Endothelial cell of umbilical vein (primary cell): ENCODE results near the gene KCNQ1OT1. TPM values are rescaled to one million over a fixed set of nuclear protein-coding genes. Genes with fewer than 3 reads are reported as not detected.

Experiments used
- BruUV-seq: library from RNA; stranded (reverse); fragments of 400-500 nt; replicated peaks from 2 replicates; lab custom pipeline; 2021; lab: Mats Ljungman, UMichigan
- CTCF ChIA-PET: fragments of 300-600, 350-600 bp; sonication (Branson Sonifier 250); formaldehyde crosslinking; loops from one replicate; lab custom pipeline; 2021; ENCODE audit warnings: antibody characterized with exemption, inconsistent platforms; lab: Charles Lee
- POLR2A ChIA-PET: fragments of 300-600, 350-600 bp; sonication (Branson Sonifier 250); formaldehyde crosslinking; loops from one replicate; lab custom pipeline; 2021; ENCODE audit warnings: antibody characterized with exemption, inconsistent platforms; lab: Charles Lee
- DNase-seq: peaks from one replicate; pipeline ENCODE4 v3.0.0-alpha.2; 2011; ENCODE audit warnings: low read depth, low spot score
- FAIRE-seq: peaks from 2 replicates; lab custom pipeline; 2011; peaks lifted over from hg19 to GRCh38; lab: Jason Lieb, UNC
- H2AFZ ChIP-seq: 2 replicates; pipeline ENCODE4 v1.6.0; 2012; ENCODE audit warnings: low read depth, low read length, control low read depth, inconsistent platforms
- H3K27ac ChIP-seq: 2 replicates; pipeline ENCODE4 v1.5.1; 2011; ENCODE audit warnings: low read depth, mild to moderate bottlenecking, control low read depth, low read length, moderate library complexity; ENCODE audit not compliant: insufficient read depth
- H3K27me3 ChIP-seq, 2 experiments: 2 replicates each; pipeline versions ENCODE4 v1.6.0 to v1.6.1; 2011; ENCODE audit warnings: low read length in 2 of 2, mixed read lengths in 1 of 2; ENCODE audit not compliant: control insufficient read depth in 2 of 2, insufficient read depth in 2 of 2
- H3K36me3 ChIP-seq, 2 experiments: 2 replicates in 1 of 2; 3 replicates in 1 of 2; pipeline ENCODE4 v1.5.1; 2011; ENCODE audit warnings: low read length in 2 of 2, mild to moderate bottlenecking in 1 of 2, moderate library complexity in 1 of 2; ENCODE audit not compliant: control insufficient read depth in 2 of 2, insufficient read depth in 2 of 2; ENCODE audit errors: extremely low read depth in 1 of 2
- H3K4me1 ChIP-seq: 3 replicates; pipeline ENCODE4 v1.5.1; 2011; ENCODE audit warnings: mild to moderate bottlenecking, low read length; ENCODE audit not compliant: control insufficient read depth, insufficient read depth; ENCODE audit errors: extremely low read depth
- H3K4me2 ChIP-seq: 2 replicates; pipeline ENCODE4 v1.6.1; 2011; ENCODE audit warnings: low read length, control low read depth, mixed read lengths; ENCODE audit not compliant: insufficient read depth
- H3K4me3 ChIP-seq, 3 experiments: fragments of 200-600 bp in 1 of 3; sonication (generic), shearing (Covaris generic) in 1 of 3; replicated peaks in 1 of 3; 2 replicates each; pipeline ENCODE4 v1.5.1; 2011 to 2016; ENCODE audit warnings: control low read depth in 3 of 3, low read length in 3 of 3, mild to moderate bottlenecking in 2 of 3, inconsistent platforms in 1 of 3, low read depth in 1 of 3, moderate library complexity in 1 of 3; ENCODE audit not compliant: insufficient read depth in 1 of 3
- H3K79me2 ChIP-seq: 2 replicates; pipeline ENCODE4 v1.6.0; 2012; ENCODE audit warnings: low read length, inconsistent platforms; ENCODE audit not compliant: control insufficient read depth, insufficient read depth
- H3K9ac ChIP-seq: replicated peaks from 2 replicates; pipeline ENCODE3; 2011; ENCODE audit warnings: low read length, control low read depth; ENCODE audit not compliant: insufficient read depth; ENCODE audit errors: extremely low read depth
- H3K9me1 ChIP-seq: replicated peaks from 3 replicates; pipeline ENCODE4 v1.6.0; 2011; ENCODE audit warnings: mild to moderate bottlenecking, low read length; ENCODE audit not compliant: control insufficient read depth, insufficient read depth; ENCODE audit errors: extremely low read depth
- H3K9me3 ChIP-seq: replicated peaks from 2 replicates; pipeline ENCODE4 v1.5.1; 2012; ENCODE audit warnings: low read length, inconsistent platforms; ENCODE audit not compliant: control insufficient read depth, insufficient read depth
- H4K20me1 ChIP-seq: replicated peaks from 2 replicates; pipeline ENCODE3; 2011; ENCODE audit warnings: mild to moderate bottlenecking, low read length; ENCODE audit not compliant: control insufficient read depth, insufficient read depth; ENCODE audit errors: extremely low read depth
- CTCF ChIP-seq, 2 donors: IDR thresholded peaks; 1 replicate in 1 of 2; 2 replicates in 1 of 2; pipeline ENCODE4 v1.5.1; 2011; ENCODE audit warnings: low read length in 2 of 2, mild to moderate bottlenecking in 2 of 2, moderate library complexity in 2 of 2, control low read depth in 1 of 2, inconsistent platforms in 1 of 2, low read depth in 1 of 2; ENCODE audit not compliant: insufficient read depth in 1 of 2; ENCODE audit errors: extremely low read depth in 1 of 2
- EZH2 ChIP-seq: IDR thresholded peaks from 2 replicates; pipeline ENCODE4 v1.6.1; 2012; ENCODE audit warnings: borderline replicate concordance, low read depth, mild to moderate bottlenecking, moderate library complexity, low read length, inconsistent platforms; ENCODE audit not compliant: severe bottlenecking
- FOS ChIP-seq: IDR thresholded peaks from 2 replicates; pipeline ENCODE4 v1.6.1; 2011; ENCODE audit warnings: mild to moderate bottlenecking, low read length, moderate library complexity, borderline replicate concordance; ENCODE audit not compliant: insufficient read depth
- GATA2 ChIP-seq: IDR thresholded peaks from 2 replicates; pipeline ENCODE4 v1.7.0; 2011; ENCODE audit warnings: low read depth, mild to moderate bottlenecking, moderate library complexity, mixed read lengths, low read length; ENCODE audit not compliant: insufficient read length, insufficient read depth
- JUN ChIP-seq: IDR thresholded peaks from 2 replicates; pipeline ENCODE4 v1.6.1; 2011; ENCODE audit warnings: borderline replicate concordance, low read depth; ENCODE audit not compliant: insufficient read length, insufficient read depth
- MAX ChIP-seq: IDR thresholded peaks from 2 replicates; pipeline ENCODE4 v1.6.1; 2011; ENCODE audit not compliant: insufficient read depth, insufficient read length
- MYC ChIP-seq: IDR thresholded peaks from one replicate; pipeline ENCODE4 v1.6.1; 2011; ENCODE audit warnings: mild to moderate bottlenecking, low read depth, low read length
- POLR2A ChIP-seq: IDR thresholded peaks from 2 replicates; pipeline ENCODE4 v1.6.1; 2012; ENCODE audit warnings: low read depth, mild to moderate bottlenecking, control low read depth, low read length
- POLR2AphosphoS5 ChIP-seq: IDR thresholded peaks from 2 replicates; pipeline ENCODE4 v1.6.1; 2012; ENCODE audit warnings: low read depth, mild to moderate bottlenecking, control low read depth, low read length, moderate library complexity; ENCODE audit not compliant: insufficient read depth
- dilution Hi-C: fragments of 300-500 bp; cut with MboI; formaldehyde crosslinking; loops from one replicate; pipeline ENCODE4 v1.15.0; 2019; ENCODE audit warnings: low sequenced_read_pairs; ENCODE audit not compliant: extremely low pct_ligation_motif_present
- intact Hi-C: fragments of 100-400 bp; cut with micrococcal nuclease; formaldehyde crosslinking; loops from one replicate; pipeline ENCODE4 v1.10.0; 2022
- polyA plus RNA-seq, 4 experiments: library from polyadenylated mRNA; depleted of rRNA in 3 of 4; stranded (reverse) in 3 of 4; unstranded in 1 of 4; fragments of >200 nt; gene quantifications; 2 replicates each; pipeline versions ENCODE4 v1.2.1 to v1.2.3, GENCODE V29; 2011 to 2012; ENCODE audit warnings: missing spikeins in 1 of 4
- total RNA-seq: library from RNA; stranded (reverse); gene quantifications from 2 replicates; pipeline ENCODE4 v1.2.3, GENCODE V29; 2021

KCNQ1OT1 gene
- total and polyA plus RNA-seq, 2 donors (not counting 3 experiments of a cell fraction or from before 2014, with no cell fraction given): 0.11 to 1.8 TPM

- DNase-seq (no peak), FAIRE-seq (no peak)
- H3K4me1 ChIP-seq: no peaks in the 10 kb centered on the region
- intact Hi-C loops (no loop called here), dilution Hi-C loops (no loop called here)
- no peaks in the 10 kb centered on the region for H3K79me2 ChIP-seq
- TF ChIP-seq JUN (no peak), EZH2 (no peak), MYC (no peak), POLR2AphosphoS5 (no peak), GATA2 (no peak), FOS (no peak), CTCF (IDR thresholded peaks at IDR 0.05; ENCODE audit: extremely low read depth in 1 of 2, insufficient read depth in 1 of 2, low read depth in 1 of 2, low read length in 2 of 2) (no peak), POLR2A (no peak), MAX (no peak)
- H3K27ac ChIP-seq: no peak overlapping the region
- H4K20me1 ChIP-seq: no peaks in the 10 kb centered on the region
- BruUV-seq: no TSS peak
- H3K9me1 ChIP-seq: no peaks in the 10 kb centered on the region
- H3K36me3 ChIP-seq: no peaks in the 10 kb centered on the region
- H2AFZ ChIP-seq: no peak overlapping the region
- H3K9ac ChIP-seq: no peak overlapping the region
- no peak overlapping the region for H3K4me2 ChIP-seq
- no peaks in the 10 kb centered on the region for H3K9me3 ChIP-seq
- POLR2A ChIA-PET: no interaction called here
- CTCF ChIA-PET: no interaction called here
- H3K27me3 ChIP-seq: peaks cover 0 to 2% of the 10 kb centered on the region in 2 experiments
- H3K4me3 ChIP-seq: no peak overlapping the region
These were observed 7.9 kb upstream of the KCNQ1OT1 start for GRCh38 chr11:2707736-2708135.
